ENCODE measurements around the gene SGMS1.

DNA sequence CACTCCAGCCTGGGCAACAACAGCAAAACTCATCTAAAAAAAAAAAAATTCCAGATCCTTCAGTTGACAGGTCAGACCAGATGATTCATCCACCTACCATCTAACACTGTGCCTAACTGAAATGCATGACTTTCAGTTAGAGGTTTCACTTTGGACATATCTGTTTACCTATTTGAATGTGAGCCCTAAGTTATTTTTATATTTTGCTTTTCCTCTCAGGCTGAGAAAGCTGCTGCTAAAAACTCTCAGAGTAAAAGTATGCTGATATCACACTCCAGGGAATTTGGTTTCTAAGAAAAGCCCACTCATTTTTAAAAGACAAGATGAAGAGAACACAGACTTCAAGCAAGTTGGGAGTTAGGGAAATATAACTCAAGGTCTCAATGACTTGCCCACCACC lies 126.0 kb downstream of the SGMS1 start:
- TF ChIP-seq POLR2AphosphoS5 (IDR thresholded peaks at IDR 0.05; ENCODE audit: insufficient read depth in 1 of 2, low read depth in 1 of 2) (no peak), POLR2A (IDR thresholded peaks at IDR 0.05) (no peak)
- TF ChIP-seq, protein P1, sequence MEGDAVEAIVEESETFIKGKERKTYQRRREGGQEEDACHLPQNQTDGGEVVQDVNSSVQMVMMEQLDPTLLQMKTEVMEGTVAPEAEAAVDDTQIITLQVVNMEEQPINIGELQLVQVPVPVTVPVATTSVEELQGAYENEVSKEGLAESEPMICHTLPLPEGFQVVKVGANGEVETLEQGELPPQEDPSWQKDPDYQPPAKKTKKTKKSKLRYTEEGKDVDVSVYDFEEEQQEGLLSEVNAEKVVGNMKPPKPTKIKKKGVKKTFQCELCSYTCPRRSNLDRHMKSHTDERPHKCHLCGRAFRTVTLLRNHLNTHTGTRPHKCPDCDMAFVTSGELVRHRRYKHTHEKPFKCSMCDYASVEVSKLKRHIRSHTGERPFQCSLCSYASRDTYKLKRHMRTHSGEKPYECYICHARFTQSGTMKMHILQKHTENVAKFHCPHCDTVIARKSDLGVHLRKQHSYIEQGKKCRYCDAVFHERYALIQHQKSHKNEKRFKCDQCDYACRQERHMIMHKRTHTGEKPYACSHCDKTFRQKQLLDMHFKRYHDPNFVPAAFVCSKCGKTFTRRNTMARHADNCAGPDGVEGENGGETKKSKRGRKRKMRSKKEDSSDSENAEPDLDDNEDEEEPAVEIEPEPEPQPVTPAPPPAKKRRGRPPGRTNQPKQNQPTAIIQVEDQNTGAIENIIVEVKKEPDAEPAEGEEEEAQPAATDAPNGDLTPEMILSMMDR (IDR thresholded peaks at IDR 0.05) = no peak

All from vagina (tissue), 2 donors.